Measurements from ENCODE around the gene PKNOX2.

DNA sequence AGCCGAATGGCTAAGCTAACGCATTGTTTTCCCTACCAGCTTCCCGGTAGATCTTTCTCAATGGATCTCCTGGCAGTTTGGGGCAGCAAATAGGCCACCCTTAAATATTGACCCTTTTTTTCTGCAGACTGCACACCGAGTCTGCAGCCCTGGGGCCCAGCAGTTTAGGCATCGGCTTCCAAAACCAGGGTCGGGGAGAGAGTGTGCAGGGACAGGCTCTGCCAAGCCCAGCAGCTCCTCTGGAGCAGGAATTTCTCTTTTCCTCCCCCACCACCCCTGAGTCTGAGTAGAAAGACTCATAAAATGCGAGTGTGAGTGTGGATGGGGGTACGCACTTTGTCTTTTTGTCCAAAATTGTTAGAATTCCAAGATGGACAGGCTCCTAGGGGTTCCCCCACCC lies 218.3 kb downstream of the PKNOX2 start:
- TF ChIP-seq CTCF (conservative IDR thresholded peaks at IDR 0.05) (no peak), ZFX (IDR thresholded peaks at IDR 0.05) (no peak)

Measured in C4-2B (cell line).